ENCODE results near the gene SRL.

SRL gene

GRCh38 chr16:4184038-4184702 lies 57.7 kb downstream of the SRL start:
- H3K4me3 ChIP-seq (ENCODE audit: low read length): peak overlapping the region; percentile 80
- TF ChIP-seq CTCF (conservative IDR thresholded peaks at IDR 0.05; ENCODE audit: low read length): no peak
- DNase-seq (ENCODE audit: low read depth): no peak

GRCh38 chr16:4183237-4184037 lies 58.4 kb downstream of the SRL start:
- DNase-seq (ENCODE audit: low read depth): peak; percentile 91
- no peak for TF ChIP-seq CTCF (conservative IDR thresholded peaks at IDR 0.05; ENCODE audit: low read length)
- peak overlapping the region; percentile 80 for H3K4me3 ChIP-seq (ENCODE audit: low read length)

GRCh38 chr16:4182581-4183236 lies 59.2 kb downstream of the SRL start:
- H3K4me3 ChIP-seq (ENCODE audit: low read length): peak overlapping the region; percentile 72
- DNase-seq (ENCODE audit: low read depth): no peak

GRCh38 chr16:4180511-4180910 lies 61.4 kb downstream of the SRL start:
- no peak for DNase-seq (ENCODE audit: low read depth)
- no peak for TF ChIP-seq CTCF (conservative IDR thresholded peaks at IDR 0.05; ENCODE audit: low read length)
- no peak overlapping the region for H3K4me3 ChIP-seq (ENCODE audit: low read length)

More at GRCh38 chr16:4182581-4183236, 59.2 kb downstream of the SRL start:
- TF ChIP-seq CTCF (conservative IDR thresholded peaks at IDR 0.05; ENCODE audit: low read length): no peak

GRCh38 chr16:4179763-4180260 lies 62.1 kb downstream of the SRL start:
- no peak for TF ChIP-seq CTCF (conservative IDR thresholded peaks at IDR 0.05; ENCODE audit: low read length)
- no peak overlapping the region for H3K4me3 ChIP-seq (ENCODE audit: low read length)
- no peak for DNase-seq (ENCODE audit: low read depth)

- TF ChIP-seq CTCF (conservative IDR thresholded peaks at IDR 0.05; ENCODE audit: low read length): no peak
- DNase-seq (ENCODE audit: low read depth): peak; percentile 54
- no peak overlapping the region for H3K4me3 ChIP-seq (ENCODE audit: low read length)
Measured at GRCh38 chr16:4179020-4179419, 62.9 kb downstream of the SRL start.

Measured in AG10803 (cell line).